ENCODE measurements around the gene NOTCH2. TPM values are rescaled to one million over a fixed set of nuclear protein-coding genes. Genes with fewer than 3 reads are reported as not detected.

Gene NOTCH2
- polyA plus RNA-seq, 1 donor (not counting 4 experiments of a cell fraction or from before 2014, with no cell fraction given): 22.5 TPM

DNA sequence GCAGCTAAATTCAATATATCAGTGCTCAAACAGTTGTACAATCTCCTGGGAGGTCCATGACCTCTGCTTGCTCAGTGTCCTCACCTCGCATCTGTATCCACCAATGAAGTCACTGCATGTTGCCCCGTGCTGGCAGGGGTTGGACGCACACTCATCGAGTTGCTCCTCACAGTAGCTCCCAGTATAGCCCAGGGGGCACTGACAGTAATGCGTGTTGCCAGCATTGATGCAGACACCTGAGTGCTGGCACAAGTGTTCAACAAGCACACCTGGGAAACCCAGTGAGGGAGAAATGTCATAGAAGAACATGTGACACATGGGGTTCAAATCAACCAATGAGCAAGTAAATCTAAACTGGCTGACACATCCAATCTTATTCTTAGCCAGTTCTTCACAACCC is 132.3 kb downstream of the NOTCH2 start:
- TF ChIP-seq EZH2 (IDR thresholded peaks at IDR 0.05; ENCODE audit: low read length) (no peak), CTCF (optimal IDR thresholded peaks at IDR 0.05 in 1 of 3, IDR thresholded peaks at IDR 0.05 in 1 of 3, conservative IDR thresholded peaks at IDR 0.05 in 1 of 3; ENCODE audit: extremely low read depth in 1 of 3, insufficient read depth in 2 of 3, low read length in 3 of 3) (no peak)
- no peaks in the 10 kb centered on the region for H4K20me1 ChIP-seq (ENCODE audit: control insufficient read depth, extremely low read depth, insufficient read depth, low read length)
- no peak for FAIRE-seq
- no peak overlapping the region for H3K4me3 ChIP-seq (ENCODE audit: control insufficient read depth in 2 of 3, extremely low read depth in 1 of 3, insufficient read depth in 2 of 3, low read depth in 1 of 3, low read length in 3 of 3)
- H3K9me1 ChIP-seq (ENCODE audit: control insufficient read depth, extremely low read depth, insufficient read depth, low read length): no peaks in the 10 kb centered on the region
- no peaks in the 10 kb centered on the region for H3K9me3 ChIP-seq (ENCODE audit: control insufficient read depth, low read depth, low read length)
- H3K9ac ChIP-seq (ENCODE audit: control insufficient read depth, extremely low read depth, insufficient read depth, low read length): no peak overlapping the region
- H3K4me2 ChIP-seq (ENCODE audit: control insufficient read depth, extremely low read depth, insufficient read depth, low read depth, low read length): no peak overlapping the region
- peaks cover 25 to 26% of the 10 kb centered on the region in 2 experiments for H3K36me3 ChIP-seq (ENCODE audit: control insufficient read depth in 2 of 2, extremely low read depth in 1 of 2, insufficient read depth in 2 of 2, low read length in 2 of 2)
- H2AFZ ChIP-seq (ENCODE audit: control insufficient read depth, low read length): no peak overlapping the region
- H3K27me3 ChIP-seq (ENCODE audit: control insufficient read depth, extremely low read depth, insufficient read depth, low read length): no peaks in the 10 kb centered on the region
- H3K4me1 ChIP-seq (ENCODE audit: control insufficient read depth, extremely low read depth, insufficient read depth, low read length): no peaks in the 10 kb centered on the region
- no peaks in the 10 kb centered on the region for H3K79me2 ChIP-seq (ENCODE audit: control insufficient read depth, insufficient read depth, low read length)
- no peak for DNase-seq (ENCODE audit: low read depth, low spot score)
- H3K27ac ChIP-seq (ENCODE audit: control insufficient read depth, insufficient read depth, low read length): no peak overlapping the region
- dilution Hi-C loops (cut with MboI; ENCODE audit: extremely low pct_ligation_motif_present, low sequenced_read_pairs): no loop called here

- no peak for FAIRE-seq
Observed at GRCh38 chr1:119935915-119936314, 133.5 kb downstream of the NOTCH2 start.

More at GRCh38 chr1:119935915-119936314, 133.5 kb downstream of the NOTCH2 start:
- H4K20me1 ChIP-seq (ENCODE audit: control insufficient read depth, extremely low read depth, insufficient read depth, low read length): no peaks in the 10 kb centered on the region
- no peak overlapping the region for H3K4me2 ChIP-seq (ENCODE audit: control insufficient read depth, extremely low read depth, insufficient read depth, low read depth, low read length)
- H3K27me3 ChIP-seq (ENCODE audit: control insufficient read depth, extremely low read depth, insufficient read depth, low read length): no peaks in the 10 kb centered on the region
- H3K4me1 ChIP-seq (ENCODE audit: control insufficient read depth, extremely low read depth, insufficient read depth, low read length): no peaks in the 10 kb centered on the region
- H3K4me3 ChIP-seq (ENCODE audit: control insufficient read depth in 2 of 3, extremely low read depth in 1 of 3, insufficient read depth in 2 of 3, low read depth in 1 of 3, low read length in 3 of 3): no peak overlapping the region
- TF ChIP-seq EZH2 (IDR thresholded peaks at IDR 0.05; ENCODE audit: low read length): no peak
- TF ChIP-seq CTCF (optimal IDR thresholded peaks at IDR 0.05 in 1 of 3, IDR thresholded peaks at IDR 0.05 in 1 of 3, conservative IDR thresholded peaks at IDR 0.05 in 1 of 3; ENCODE audit: extremely low read depth in 1 of 3, insufficient read depth in 2 of 3, low read length in 3 of 3): no peak
- dilution Hi-C loops (cut with MboI; ENCODE audit: extremely low pct_ligation_motif_present, low sequenced_read_pairs): no loop called here
- no peak overlapping the region for H2AFZ ChIP-seq (ENCODE audit: control insufficient read depth, low read length)
- H3K9me3 ChIP-seq (ENCODE audit: control insufficient read depth, low read depth, low read length): no peaks in the 10 kb centered on the region
- DNase-seq (ENCODE audit: low read depth, low spot score): no peak
- no peaks in the 10 kb centered on the region for H3K79me2 ChIP-seq (ENCODE audit: control insufficient read depth, insufficient read depth, low read length)
- no peak overlapping the region for H3K27ac ChIP-seq (ENCODE audit: control insufficient read depth, insufficient read depth, low read length)
- H3K9me1 ChIP-seq (ENCODE audit: control insufficient read depth, extremely low read depth, insufficient read depth, low read length): no peaks in the 10 kb centered on the region
- peaks cover 24 to 26% of the 10 kb centered on the region in 2 experiments for H3K36me3 ChIP-seq (ENCODE audit: control insufficient read depth in 2 of 2, extremely low read depth in 1 of 2, insufficient read depth in 2 of 2, low read length in 2 of 2)
- H3K9ac ChIP-seq (ENCODE audit: control insufficient read depth, extremely low read depth, insufficient read depth, low read length): no peak overlapping the region
